Brain microvascular endothelial cell (primary cell): ENCODE data around the gene STAM.

Experiments used
- DNase-seq: peaks from one replicate; pipeline ENCODE4 v3.0.0-alpha.2; 2020
- H3K27ac ChIP-seq: fragments of 250-450 bp; sonication (Bioruptor Pico); 2 replicates; pipeline ENCODE4 v1.5.1; 2020; ENCODE audit warnings: mild to moderate bottlenecking, moderate library complexity
- H3K27me3 ChIP-seq: fragments of 250-450 bp; sonication (Bioruptor Pico); replicated peaks from 2 replicates; pipeline ENCODE4 v1.5.1; 2020; ENCODE audit warnings: mild to moderate bottlenecking
- H3K36me3 ChIP-seq: fragments of 250-450 bp; sonication (Bioruptor Pico); replicated peaks from 2 replicates; pipeline ENCODE4 v1.5.1; 2020; ENCODE audit warnings: mild to moderate bottlenecking
- H3K4me3 ChIP-seq: 2 replicates; pipeline ENCODE4 v1.5.1; 2011; ENCODE audit warnings: low read depth, mild to moderate bottlenecking, control low read depth, low read length, moderate library complexity
- CTCF ChIP-seq: IDR thresholded peaks from 2 replicates; pipeline ENCODE4 v1.5.1; 2011; ENCODE audit warnings: low read depth, mild to moderate bottlenecking, moderate library complexity, low read length, control low read depth, inconsistent platforms; ENCODE audit errors: missing control alignments
- in situ Hi-C: cut with HindIII; loops from 2 replicates; pipeline ENCODE4 v1.10.0; 2017; ENCODE audit warnings: low sequenced_read_pairs, low pct_ligation_motif_present

The STAM gene

DNA sequence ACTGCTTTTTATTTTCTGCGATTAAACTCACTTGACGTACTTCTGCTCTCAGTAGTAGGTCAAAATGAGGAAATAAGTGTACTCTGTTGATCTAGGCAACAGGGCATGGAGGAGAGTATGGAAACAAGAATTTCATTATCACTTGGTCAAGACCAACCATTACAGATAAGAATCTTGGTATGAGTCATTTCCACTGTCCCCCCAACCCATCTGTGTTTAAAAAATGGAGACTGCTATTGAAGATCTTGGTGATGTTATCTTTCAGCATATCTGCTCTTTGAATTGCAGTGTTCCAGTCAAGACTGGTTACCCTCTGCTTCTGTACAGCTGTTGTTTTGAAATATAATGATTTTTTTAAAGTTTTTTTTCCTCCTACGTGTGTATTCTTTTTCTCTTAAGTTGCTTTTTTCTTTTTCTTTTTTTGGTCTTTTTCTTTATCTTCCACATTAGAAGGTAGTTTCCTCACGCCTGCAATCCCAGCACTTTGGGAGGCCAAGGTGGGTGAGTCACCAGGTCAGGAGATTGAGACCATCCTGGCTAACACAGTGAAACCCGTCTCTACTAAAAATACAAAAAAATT is 11.7 kb downstream of the STAM start:
- H3K27ac ChIP-seq: peak overlapping the region; percentile 59
- H3K36me3 ChIP-seq: no peaks in the 10 kb centered on the region
- DNase-seq: peak; percentile 61
- no peak for TF ChIP-seq CTCF
- no peaks in the 10 kb centered on the region for H3K27me3 ChIP-seq
- in situ Hi-C loops: no loop called here
- H3K4me3 ChIP-seq: no peak overlapping the region

DNA sequence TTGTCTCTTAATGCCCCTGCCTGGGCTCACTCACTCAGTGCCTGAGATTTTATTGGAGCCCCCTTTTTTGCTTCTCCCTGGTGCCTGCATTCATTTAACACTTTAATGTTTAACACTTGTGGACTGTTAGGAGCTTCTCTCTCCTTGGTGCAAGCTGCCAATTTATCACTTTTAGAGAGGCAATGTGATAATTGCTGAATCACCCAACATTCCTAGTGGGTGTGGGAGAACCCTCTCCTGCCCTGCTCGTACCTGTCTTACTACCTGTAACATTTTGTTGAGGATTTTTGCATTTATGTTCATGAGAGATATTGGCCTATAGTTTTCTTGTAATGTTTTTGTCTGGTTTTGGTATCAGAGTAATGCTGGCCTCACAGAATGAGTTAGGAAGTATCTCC is 13.2 kb downstream of the STAM start:
- no peaks in the 10 kb centered on the region for H3K36me3 ChIP-seq
- no peak overlapping the region for H3K27ac ChIP-seq
- TF ChIP-seq CTCF: no peak
- H3K27me3 ChIP-seq: no peaks in the 10 kb centered on the region
- in situ Hi-C loops: no loop called here
- no peak for DNase-seq
- no peak overlapping the region for H3K4me3 ChIP-seq

- H3K4me3 ChIP-seq: no peak overlapping the region
- TF ChIP-seq CTCF: no peak
- in situ Hi-C loops: no loop called here
- H3K36me3 ChIP-seq: no peaks in the 10 kb centered on the region
- no peak overlapping the region for H3K27ac ChIP-seq
- no peak for DNase-seq
- no peaks in the 10 kb centered on the region for H3K27me3 ChIP-seq
Observed at GRCh38 chr10:17659365-17659764, 15.4 kb downstream of the STAM start.

- Histone ChIP-seq H3K36me3 (no peaks in the 10 kb centered on the region), H3K4me3 (no peak overlapping the region), H3K27me3 (no peaks in the 10 kb centered on the region), H3K27ac (no peak overlapping the region)
- no peak for DNase-seq
- TF ChIP-seq CTCF: no peak
- in situ Hi-C loops: no loop called here
Observed at GRCh38 chr10:17660921-17661320, 17.0 kb downstream of the STAM start.

DNA sequence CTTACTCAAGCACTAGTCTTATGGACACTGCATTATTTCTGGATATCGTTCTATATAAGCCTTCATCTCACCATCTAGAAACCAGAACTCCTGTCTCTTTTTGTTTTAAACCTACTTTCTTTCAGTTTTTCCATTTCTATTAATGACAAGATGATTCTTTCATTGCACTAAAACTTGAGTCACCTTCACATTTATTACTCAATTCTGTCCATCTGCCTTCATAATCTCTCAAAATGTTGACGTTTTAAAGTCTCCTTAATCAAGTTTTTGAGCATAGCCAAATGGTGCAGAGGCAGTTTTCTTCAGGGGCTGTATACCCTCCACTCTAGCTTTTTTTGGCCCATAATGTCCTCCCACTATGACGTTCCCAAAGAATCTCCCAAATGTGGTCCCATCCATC is 17.6 kb downstream of the STAM start:
- H3K36me3 ChIP-seq: no peaks in the 10 kb centered on the region
- in situ Hi-C loops: no loop called here
- no peak for DNase-seq
- no peak for TF ChIP-seq CTCF
- no peak overlapping the region for H3K4me3 ChIP-seq
- H3K27ac ChIP-seq: no peak overlapping the region
- no peaks in the 10 kb centered on the region for H3K27me3 ChIP-seq

GRCh38 chr10:17662193-17663138 is 18.5 kb downstream of the STAM start:
- no peak overlapping the region for H3K27ac ChIP-seq
- no peaks in the 10 kb centered on the region for H3K36me3 ChIP-seq
- TF ChIP-seq CTCF: no peak

More at GRCh38 chr10:17662193-17663138, 18.5 kb downstream of the STAM start:
- H3K27me3 ChIP-seq: no peaks in the 10 kb centered on the region
- no peak overlapping the region for H3K4me3 ChIP-seq
- in situ Hi-C loops: no loop called here
- no peak for DNase-seq
